Fibroblast of lung (primary cell): Measurements from ENCODE around the gene PDE4D.

Experiments used
- CTCF ChIP-seq, 2 donors: IDR thresholded peaks in 1 of 2; conservative IDR thresholded peaks in 1 of 2; 1 replicate in 1 of 2; 2 replicates in 1 of 2; pipeline ENCODE4 v1.5.1; 2011 to 2012; ENCODE audit warnings: low read length in 2 of 2, control low read depth in 1 of 2, inconsistent platforms in 1 of 2, low read depth in 1 of 2, mild to moderate bottlenecking in 1 of 2
- EZH2 ChIP-seq: IDR thresholded peaks from 2 replicates; pipeline ENCODE4 v1.5.1; 2012; ENCODE audit warnings: low read length, control low read depth, mild to moderate bottlenecking; ENCODE audit errors: missing control alignments

GRCh38 chr5:59533730-59534108 lies 359.8 kb downstream of the PDE4D start:
- TF ChIP-seq CTCF (conservative IDR thresholded peaks at IDR 0.05 in 1 of 2, IDR thresholded peaks at IDR 0.05 in 1 of 2; ENCODE audit: low read depth in 1 of 2, low read length in 2 of 2) (no peak), EZH2 (no peak)
